ENCODE data around the gene SLC35F4.

DNA sequence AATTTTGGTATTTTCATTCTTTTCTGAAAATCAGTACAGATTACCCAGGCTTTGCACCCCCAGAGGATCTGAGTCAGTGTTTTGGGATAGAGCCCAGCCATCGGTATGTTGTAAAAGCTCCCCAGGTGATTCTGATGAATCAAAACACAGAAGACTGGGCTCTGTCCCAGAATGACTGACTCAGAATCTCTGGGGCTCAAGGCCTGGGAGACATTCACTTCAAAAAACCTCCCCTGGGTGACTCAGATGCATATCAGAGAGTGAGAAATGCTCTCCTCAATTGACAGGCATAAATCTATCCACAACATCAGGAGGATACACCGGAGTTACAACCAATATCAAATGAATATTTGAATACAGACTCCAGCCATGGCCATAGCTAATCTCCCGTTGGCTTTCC, 32.6 kb downstream of the SLC35F4 start:
- TF ChIP-seq, protein P1, sequence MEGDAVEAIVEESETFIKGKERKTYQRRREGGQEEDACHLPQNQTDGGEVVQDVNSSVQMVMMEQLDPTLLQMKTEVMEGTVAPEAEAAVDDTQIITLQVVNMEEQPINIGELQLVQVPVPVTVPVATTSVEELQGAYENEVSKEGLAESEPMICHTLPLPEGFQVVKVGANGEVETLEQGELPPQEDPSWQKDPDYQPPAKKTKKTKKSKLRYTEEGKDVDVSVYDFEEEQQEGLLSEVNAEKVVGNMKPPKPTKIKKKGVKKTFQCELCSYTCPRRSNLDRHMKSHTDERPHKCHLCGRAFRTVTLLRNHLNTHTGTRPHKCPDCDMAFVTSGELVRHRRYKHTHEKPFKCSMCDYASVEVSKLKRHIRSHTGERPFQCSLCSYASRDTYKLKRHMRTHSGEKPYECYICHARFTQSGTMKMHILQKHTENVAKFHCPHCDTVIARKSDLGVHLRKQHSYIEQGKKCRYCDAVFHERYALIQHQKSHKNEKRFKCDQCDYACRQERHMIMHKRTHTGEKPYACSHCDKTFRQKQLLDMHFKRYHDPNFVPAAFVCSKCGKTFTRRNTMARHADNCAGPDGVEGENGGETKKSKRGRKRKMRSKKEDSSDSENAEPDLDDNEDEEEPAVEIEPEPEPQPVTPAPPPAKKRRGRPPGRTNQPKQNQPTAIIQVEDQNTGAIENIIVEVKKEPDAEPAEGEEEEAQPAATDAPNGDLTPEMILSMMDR (conservative IDR thresholded peaks at IDR 0.05; ENCODE audit: low read length), result no peak
- TF ChIP-seq EZH2phosphoT487 (IDR thresholded peaks at IDR 0.05; ENCODE audit: borderline replicate concordance), result no peak
